ENCODE measurements around the gene CLCN7.

DNA sequence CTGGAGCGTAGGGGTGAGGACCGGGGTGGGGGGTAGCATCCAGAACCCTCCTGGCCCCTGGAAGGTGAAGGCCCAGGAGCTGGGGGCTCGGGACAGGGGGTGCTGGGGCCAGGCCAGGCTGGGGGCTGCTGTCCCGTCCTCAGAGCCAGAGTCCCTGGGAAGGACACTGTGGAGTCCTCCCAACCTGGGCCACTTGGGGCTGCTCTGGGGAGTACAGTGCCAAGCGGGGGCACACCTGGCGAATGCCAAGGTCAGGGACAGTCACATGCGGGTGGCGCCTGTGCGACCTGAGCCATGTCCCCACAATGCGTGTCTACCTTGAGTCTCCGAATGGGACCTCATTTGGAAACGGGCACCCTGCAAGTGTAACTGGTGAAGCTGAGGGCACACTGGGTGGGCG lies 45.2 kb downstream of the CLCN7 start:
- TF ChIP-seq, protein P1, sequence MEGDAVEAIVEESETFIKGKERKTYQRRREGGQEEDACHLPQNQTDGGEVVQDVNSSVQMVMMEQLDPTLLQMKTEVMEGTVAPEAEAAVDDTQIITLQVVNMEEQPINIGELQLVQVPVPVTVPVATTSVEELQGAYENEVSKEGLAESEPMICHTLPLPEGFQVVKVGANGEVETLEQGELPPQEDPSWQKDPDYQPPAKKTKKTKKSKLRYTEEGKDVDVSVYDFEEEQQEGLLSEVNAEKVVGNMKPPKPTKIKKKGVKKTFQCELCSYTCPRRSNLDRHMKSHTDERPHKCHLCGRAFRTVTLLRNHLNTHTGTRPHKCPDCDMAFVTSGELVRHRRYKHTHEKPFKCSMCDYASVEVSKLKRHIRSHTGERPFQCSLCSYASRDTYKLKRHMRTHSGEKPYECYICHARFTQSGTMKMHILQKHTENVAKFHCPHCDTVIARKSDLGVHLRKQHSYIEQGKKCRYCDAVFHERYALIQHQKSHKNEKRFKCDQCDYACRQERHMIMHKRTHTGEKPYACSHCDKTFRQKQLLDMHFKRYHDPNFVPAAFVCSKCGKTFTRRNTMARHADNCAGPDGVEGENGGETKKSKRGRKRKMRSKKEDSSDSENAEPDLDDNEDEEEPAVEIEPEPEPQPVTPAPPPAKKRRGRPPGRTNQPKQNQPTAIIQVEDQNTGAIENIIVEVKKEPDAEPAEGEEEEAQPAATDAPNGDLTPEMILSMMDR (conservative IDR thresholded peaks at IDR 0.05; ENCODE audit: low read depth in 2 of 2) = no peak
- TF ChIP-seq POLR2AphosphoS5 (IDR thresholded peaks at IDR 0.05; ENCODE audit: low read depth) = no peak
- no peak for TF ChIP-seq STAT1 (IDR thresholded peaks at IDR 0.05; ENCODE audit: unreplicated experiment)
- TF ChIP-seq EZH2phosphoT487 (IDR thresholded peaks at IDR 0.05; ENCODE audit: unreplicated experiment) = no peak
- TF ChIP-seq ZNF331 (CRISPR knock-in tag; IDR thresholded peaks at IDR 0.05; ENCODE audit: low read depth) = no peak
- TF ChIP-seq EZH2 (IDR thresholded peaks at IDR 0.05; ENCODE audit: low read depth, unreplicated experiment) = no peak
- no peak for TF ChIP-seq ZNF114 (CRISPR knock-in tag; IDR thresholded peaks at IDR 0.05)
- TF ChIP-seq NANOG (IDR thresholded peaks at IDR 0.05; ENCODE audit: borderline replicate concordance) = no peak
- TF ChIP-seq, protein P2, sequence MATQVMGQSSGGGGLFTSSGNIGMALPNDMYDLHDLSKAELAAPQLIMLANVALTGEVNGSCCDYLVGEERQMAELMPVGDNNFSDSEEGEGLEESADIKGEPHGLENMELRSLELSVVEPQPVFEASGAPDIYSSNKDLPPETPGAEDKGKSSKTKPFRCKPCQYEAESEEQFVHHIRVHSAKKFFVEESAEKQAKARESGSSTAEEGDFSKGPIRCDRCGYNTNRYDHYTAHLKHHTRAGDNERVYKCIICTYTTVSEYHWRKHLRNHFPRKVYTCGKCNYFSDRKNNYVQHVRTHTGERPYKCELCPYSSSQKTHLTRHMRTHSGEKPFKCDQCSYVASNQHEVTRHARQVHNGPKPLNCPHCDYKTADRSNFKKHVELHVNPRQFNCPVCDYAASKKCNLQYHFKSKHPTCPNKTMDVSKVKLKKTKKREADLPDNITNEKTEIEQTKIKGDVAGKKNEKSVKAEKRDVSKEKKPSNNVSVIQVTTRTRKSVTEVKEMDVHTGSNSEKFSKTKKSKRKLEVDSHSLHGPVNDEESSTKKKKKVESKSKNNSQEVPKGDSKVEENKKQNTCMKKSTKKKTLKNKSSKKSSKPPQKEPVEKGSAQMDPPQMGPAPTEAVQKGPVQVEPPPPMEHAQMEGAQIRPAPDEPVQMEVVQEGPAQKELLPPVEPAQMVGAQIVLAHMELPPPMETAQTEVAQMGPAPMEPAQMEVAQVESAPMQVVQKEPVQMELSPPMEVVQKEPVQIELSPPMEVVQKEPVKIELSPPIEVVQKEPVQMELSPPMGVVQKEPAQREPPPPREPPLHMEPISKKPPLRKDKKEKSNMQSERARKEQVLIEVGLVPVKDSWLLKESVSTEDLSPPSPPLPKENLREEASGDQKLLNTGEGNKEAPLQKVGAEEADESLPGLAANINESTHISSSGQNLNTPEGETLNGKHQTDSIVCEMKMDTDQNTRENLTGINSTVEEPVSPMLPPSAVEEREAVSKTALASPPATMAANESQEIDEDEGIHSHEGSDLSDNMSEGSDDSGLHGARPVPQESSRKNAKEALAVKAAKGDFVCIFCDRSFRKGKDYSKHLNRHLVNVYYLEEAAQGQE (IDR thresholded peaks at IDR 0.05; ENCODE audit: unreplicated experiment) = no peak
- no peak for TF ChIP-seq JUNB (IDR thresholded peaks at IDR 0.05; ENCODE audit: unreplicated experiment)
- TF ChIP-seq, protein P3, sequence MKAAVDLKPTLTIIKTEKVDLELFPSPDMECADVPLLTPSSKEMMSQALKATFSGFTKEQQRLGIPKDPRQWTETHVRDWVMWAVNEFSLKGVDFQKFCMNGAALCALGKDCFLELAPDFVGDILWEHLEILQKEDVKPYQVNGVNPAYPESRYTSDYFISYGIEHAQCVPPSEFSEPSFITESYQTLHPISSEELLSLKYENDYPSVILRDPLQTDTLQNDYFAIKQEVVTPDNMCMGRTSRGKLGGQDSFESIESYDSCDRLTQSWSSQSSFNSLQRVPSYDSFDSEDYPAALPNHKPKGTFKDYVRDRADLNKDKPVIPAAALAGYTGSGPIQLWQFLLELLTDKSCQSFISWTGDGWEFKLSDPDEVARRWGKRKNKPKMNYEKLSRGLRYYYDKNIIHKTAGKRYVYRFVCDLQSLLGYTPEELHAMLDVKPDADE (IDR thresholded peaks at IDR 0.05) = no peak

Data from GM23338 (cell line).